H1 (cell line): Measurements from ENCODE around the gene IER5. TPM values are rescaled to one million over a fixed set of nuclear protein-coding genes. Genes with fewer than 3 reads are reported as not detected.

Experiments used
- CTCF ChIA-PET: fragments of 300-600 bp; sonication (Branson Sonifier 250); formaldehyde crosslinking; loops from one replicate; lab custom pipeline; 2021; ENCODE audit not compliant: partially characterized antibody; lab: Charles Lee
- POLR2A ChIA-PET: fragments of 300-600 bp; sonication (Branson Sonifier 250); formaldehyde crosslinking; loops from one replicate; lab custom pipeline; 2021; ENCODE audit warnings: inconsistent platforms; ENCODE audit not compliant: partially characterized antibody; lab: Charles Lee
- DNase-seq, 2 experiments: peaks; one replicate each; pipeline versions ENCODE4 v3.0.0 to v3.0.0-alpha.2; 2010 to 2022; ENCODE audit warnings: low spot score in 2 of 2, low read depth in 1 of 2, mixed read lengths in 1 of 2
- FAIRE-seq: peaks from 2 replicates; lab custom pipeline; 2011; peaks lifted over from hg19 to GRCh38; lab: Jason Lieb, UNC
- H2AFZ ChIP-seq: 2 replicates; pipeline ENCODE4 v1.8.1; 2012; ENCODE audit warnings: low read length, inconsistent platforms
- H2AK5ac ChIP-seq: 2 replicates; pipeline ENCODE4 v1.6.1; 2013; ENCODE audit warnings: low read depth, low read length
- H2BK120ac ChIP-seq: replicated peaks from 2 replicates; pipeline ENCODE3; 2013; ENCODE audit warnings: low read depth, low read length, inconsistent platforms
- H2BK12ac ChIP-seq: 2 replicates; pipeline ENCODE4 v1.6.1; 2013; ENCODE audit warnings: low read depth, low read length
- H2BK15ac ChIP-seq: 2 replicates; pipeline ENCODE4 v1.6.1; 2013; ENCODE audit warnings: low read length
- H2BK20ac ChIP-seq: 2 replicates; pipeline ENCODE4 v1.6.1; 2013; ENCODE audit warnings: low read length
- H2BK5ac ChIP-seq: 2 replicates; pipeline ENCODE4 v1.6.1; 2013; ENCODE audit warnings: low read depth, low read length
- H3K14ac ChIP-seq: 2 replicates; pipeline ENCODE4 v1.6.1; 2013; ENCODE audit warnings: inconsistent platforms; ENCODE audit not compliant: insufficient read length
- H3K18ac ChIP-seq: 2 replicates; pipeline ENCODE4 v1.6.1; 2013; ENCODE audit warnings: low read length; ENCODE audit errors: extremely low read depth
- H3K23ac ChIP-seq: 2 replicates; pipeline ENCODE4 v1.6.1; 2013; ENCODE audit warnings: inconsistent platforms; ENCODE audit not compliant: insufficient read length
- H3K23me2 ChIP-seq: 2 replicates; pipeline ENCODE4 v1.6.1; 2013; ENCODE audit warnings: low read depth, low read length
- H3K27ac ChIP-seq: 2 replicates; pipeline ENCODE4 v1.6.1; 2011; ENCODE audit warnings: low read depth, low read length, inconsistent platforms
- H3K27me3 ChIP-seq, 4 experiments: replicated peaks in 1 of 4; 1 replicate in 1 of 4; 2 replicates in 3 of 4; pipeline versions ENCODE4 v1.6.1 to v1.8.1; 2011 to 2013; ENCODE audit warnings: low read length in 3 of 4, mild to moderate bottlenecking in 3 of 4, inconsistent platforms in 2 of 4, mixed read lengths in 2 of 4, moderate library complexity in 1 of 4; ENCODE audit not compliant: control insufficient read depth in 3 of 4, insufficient read depth in 3 of 4; ENCODE audit errors: extremely low read depth in 1 of 4
- H3K36me3 ChIP-seq, 4 experiments: 2 replicates each; pipeline versions ENCODE4 v1.6.1 to v1.8.1; 2011 to 2013; ENCODE audit warnings: mild to moderate bottlenecking in 4 of 4, low read length in 3 of 4, moderate library complexity in 2 of 4, control low read depth in 1 of 4, inconsistent platforms in 1 of 4; ENCODE audit not compliant: insufficient read depth in 4 of 4, control insufficient read depth in 2 of 4
- H3K4ac ChIP-seq: replicated peaks from 2 replicates; pipeline ENCODE3; 2013; ENCODE audit warnings: low read length, low read depth, mixed read lengths, inconsistent platforms; ENCODE audit not compliant: insufficient read length
- H3K4me1 ChIP-seq, 4 experiments: replicated peaks in 1 of 4; 1 replicate in 1 of 4; 2 replicates in 3 of 4; pipeline versions ENCODE4 v1.6.1 to v1.8.1; 2011 to 2013; ENCODE audit warnings: low read length in 3 of 4, inconsistent platforms in 2 of 4, mixed read lengths in 1 of 4; ENCODE audit not compliant: insufficient read depth in 4 of 4, control insufficient read depth in 3 of 4
- H3K4me2 ChIP-seq, 2 experiments: 2 replicates each; pipeline versions ENCODE4 v1.6.1 to v1.8.1; 2011 to 2013; ENCODE audit warnings: low read depth in 2 of 2, low read length in 2 of 2, control low read depth in 1 of 2, inconsistent platforms in 1 of 2, mild to moderate bottlenecking in 1 of 2; ENCODE audit not compliant: insufficient read depth in 1 of 2
- H3K4me3 ChIP-seq, 4 experiments: fragments of 200-600, 300-600 bp in 1 of 4; sonication (generic), shearing (Covaris generic), sonication (Bioruptor Twin) in 1 of 4; 2 replicates each; pipeline versions ENCODE4 v1.5.1 to v1.8.1; 2011 to 2016; ENCODE audit warnings: low read length in 4 of 4, low read depth in 3 of 4, control low read depth in 2 of 4, inconsistent platforms in 2 of 4, mild to moderate bottlenecking in 2 of 4, mixed read lengths in 1 of 4, moderate library complexity in 1 of 4; ENCODE audit not compliant: insufficient read depth in 2 of 4; ENCODE audit errors: extremely low read depth in 1 of 4
- H3K56ac ChIP-seq: replicated peaks from 2 replicates; pipeline ENCODE3; 2013; ENCODE audit warnings: low read depth, mild to moderate bottlenecking, mixed read lengths, low read length, inconsistent platforms; ENCODE audit not compliant: insufficient read length
- H3K79me1 ChIP-seq: 2 replicates; pipeline ENCODE4 v1.6.1; 2013; ENCODE audit warnings: low read depth, low read length, control low read depth
- H3K79me2 ChIP-seq, 2 experiments: 2 replicates each; pipeline versions ENCODE4 v1.6.1 to v1.8.1; 2012 to 2013; ENCODE audit warnings: low read length in 2 of 2, mild to moderate bottlenecking in 2 of 2, inconsistent platforms in 1 of 2; ENCODE audit not compliant: insufficient read depth in 2 of 2, control insufficient read depth in 1 of 2
- H3K9ac ChIP-seq, 4 experiments: replicated peaks in 1 of 4; 1 replicate in 1 of 4; 2 replicates in 3 of 4; pipeline versions ENCODE4 v1.6.1 to v1.8.1; 2011 to 2013; ENCODE audit warnings: low read depth in 3 of 4, low read length in 3 of 4, control low read depth in 2 of 4, mild to moderate bottlenecking in 2 of 4, moderate library complexity in 2 of 4, inconsistent platforms in 1 of 4; ENCODE audit errors: extremely low read depth in 1 of 4
- H3K9me3 ChIP-seq, 2 experiments: 2 replicates each; pipeline versions ENCODE4 v1.6.1 to v1.8.1; 2012 to 2013; ENCODE audit warnings: mild to moderate bottlenecking in 2 of 2, moderate library complexity in 2 of 2, control low read depth in 1 of 2, inconsistent platforms in 1 of 2, low read depth in 1 of 2, low read length in 1 of 2, mixed read lengths in 1 of 2; ENCODE audit not compliant: insufficient read depth in 2 of 2
- H4K20me1 ChIP-seq, 2 experiments: replicated peaks in 1 of 2; 2 replicates each; pipeline versions ENCODE3 to v1.8.1; 2011 to 2013; ENCODE audit warnings: inconsistent platforms in 2 of 2, low read length in 2 of 2, mild to moderate bottlenecking in 1 of 2; ENCODE audit not compliant: insufficient read depth in 2 of 2, control insufficient read depth in 1 of 2
- H4K5ac ChIP-seq: 2 replicates; pipeline ENCODE4 v1.6.1; 2013; ENCODE audit warnings: low read length, low read depth, mixed read lengths, inconsistent platforms; ENCODE audit not compliant: insufficient read length
- H4K8ac ChIP-seq: 2 replicates; pipeline ENCODE4 v1.8.0; 2013; ENCODE audit warnings: mild to moderate bottlenecking, moderate library complexity, low read length, inconsistent platforms; ENCODE audit not compliant: insufficient read depth; ENCODE audit errors: extremely low read depth
- H4K91ac ChIP-seq: replicated peaks from 2 replicates; pipeline ENCODE3; 2013; ENCODE audit warnings: low read length, mixed read lengths, inconsistent platforms; ENCODE audit not compliant: insufficient read length
- ATF2 ChIP-seq: IDR thresholded peaks from 2 replicates; pipeline ENCODE4 v1.6.1; 2012; ENCODE audit warnings: low read length, inconsistent platforms
- CBX5 ChIP-seq: fragments of 300-800, 300-1000 bp; sonication (generic); IDR thresholded peaks from 2 replicates; pipeline ENCODE4 v1.7.1; 2016; ENCODE audit warnings: antibody characterized with exemption, low read length, low read depth
- CEBPB ChIP-seq: IDR thresholded peaks from 2 replicates; pipeline ENCODE4 v1.6.1; 2012; ENCODE audit warnings: low read depth, low read length
- CREB1 ChIP-seq: IDR thresholded peaks from 2 replicates; pipeline ENCODE4 v1.6.1; 2012; ENCODE audit warnings: inconsistent platforms
- POLR2AphosphoS5 ChIP-seq: IDR thresholded peaks from 2 replicates; pipeline ENCODE4 v1.6.1; 2011; ENCODE audit warnings: low read depth, low read length
- RBBP5 ChIP-seq: IDR thresholded peaks from 2 replicates; pipeline ENCODE4 v1.7.1; 2012; ENCODE audit warnings: low read depth, mild to moderate bottlenecking, inconsistent platforms, low read length, moderate library complexity, borderline replicate concordance
- RNF2 ChIP-seq: fragments of 200-900, 300-1000 bp; sonication (generic); IDR thresholded peaks from 2 replicates; pipeline ENCODE4 v1.7.1; 2016; ENCODE audit warnings: borderline replicate concordance, low read depth, mild to moderate bottlenecking, antibody characterized with exemption, low read length; ENCODE audit not compliant: poor library complexity, severe bottlenecking; ENCODE audit errors: missing control alignments
- SIN3A ChIP-seq, 2 experiments: IDR thresholded peaks in 1 of 2; conservative IDR thresholded peaks in 1 of 2; 2 replicates each; pipeline ENCODE4 v1.6.1; 2011 to 2012; ENCODE audit warnings: low read length in 2 of 2, improper control_type of control experiment in 1 of 2, low read depth in 1 of 2, mild to moderate bottlenecking in 1 of 2
- SIRT6 ChIP-seq: IDR thresholded peaks from one replicate; pipeline ENCODE4 v1.7.1; 2012; ENCODE audit warnings: low read length, inconsistent platforms
- SP4 ChIP-seq: IDR thresholded peaks from 2 replicates; pipeline ENCODE4 v1.6.1; 2012; ENCODE audit warnings: low read length, inconsistent platforms
- WGBS, 2 experiments: shearing (Covaris generic) in 1 of 2; methylation state at CpG; one replicate each; pipeline versions ENCODE4 v1.1.6 to v1.1.7; 2013 to 2015; ENCODE audit warnings: low lambda C conversion rate in 2 of 2, mixed read lengths in 2 of 2, inconsistent platforms in 1 of 2, low coverage in 1 of 2, missing lambda C conversion rate in 1 of 2; ENCODE audit not compliant: insufficient replicate concordance in 2 of 2, insufficient coverage in 1 of 2, insufficient read length in 1 of 2; ENCODE audit errors: extremely low coverage in 1 of 2, missing lambda C conversion rate in 1 of 2; 5-methylcytosine and 5-hydroxymethylcytosine counted together
- polyA plus RNA-seq, 7 experiments: library from polyadenylated mRNA; depleted of rRNA in 3 of 7; stranded (reverse) in 5 of 7; unstranded in 2 of 7; fragments of >200 nt in 5 of 7; fragments of 200-250 nt in 2 of 7; gene quantifications; 1 replicate in 5 of 7; 2 replicates in 1 of 7; 4 replicates in 1 of 7; pipeline versions ENCODE4 v1.2.1 to v1.2.3, GENCODE V29; 2011 to 2013; ENCODE audit warnings: missing spikeins in 2 of 7, mixed read lengths in 2 of 7
- total RNA-seq: library from RNA; stranded (reverse); fragmentation: NEBNext Ultra II Directional; extraction: Animal tissue kit (Norgen Biotek cat#: 25700); gene quantifications from 2 replicates; pipeline ENCODE4 v1.2.1, GENCODE V29; 2021

IER5 gene
- total and polyA plus RNA-seq, 2 of the 8 experiments (the other 6 are each of a cell fraction or from before 2014, with no cell fraction given): 3.5 to 7.7 TPM

GRCh38 chr1:181061891-181062835 lies 26.3 kb upstream of the IER5 start:
- Histone ChIP-seq H3K18ac (no peak overlapping the region), H2AFZ (no peak overlapping the region; the same call in 1 of the 2 replicates), H3K79me2 (no peaks in the 10 kb centered on the region), H3K36me3 (no peaks in the 10 kb centered on the region), H3K4ac (no peak overlapping the region), H2BK120ac (no peak overlapping the region), H3K79me1 (no peaks in the 10 kb centered on the region), H3K56ac (no peak overlapping the region), H3K9ac (no peak overlapping the region), H3K4me2 (no peak overlapping the region), H3K9me3 (no peaks in the 10 kb centered on the region), H3K23me2 (no peaks in the 10 kb centered on the region), H3K27me3 (no peaks in the 10 kb centered on the region), H2AK5ac (no peak overlapping the region), H3K27ac (no peak overlapping the region), H4K8ac (no peak overlapping the region), H2BK5ac (no peak overlapping the region), H4K5ac (no peak overlapping the region), H3K4me3 (no peak overlapping the region), H3K14ac (no peak overlapping the region), H3K23ac (no peak overlapping the region), H3K4me1 (peaks cover 0 to 7% (median 1%) of the 10 kb centered on the region in 4 experiments; a peak in 5 of 7 replicates), H2BK12ac (no peak overlapping the region), H2BK15ac (no peak overlapping the region), H4K20me1 (no peaks in the 10 kb centered on the region), H4K91ac (no peak overlapping the region), H2BK20ac (no peak overlapping the region)
- 90% methylated on average over 15 of the region's 15 CpGs; no CpG with 5 or more reads in 1 of the 2 experiments for WGBS, 2 experiments
- ChIA-PET POLR2A (interaction anchor here (1.0 to 1.7 kb wide), 3 partner anchors 10 to 27 kb away, joined by 3 to 6 read pairs (median 3); partner anchors contain the start of gene IER5), CTCF (interaction anchor here (0.9 to 1.9 kb wide), 6 partner anchors 10 to 80 kb away, joined by 3 to 5 read pairs (median 4); no protein-coding TSS in a partner anchor)
- DNase-seq (no peak), FAIRE-seq (no peak)
- TF ChIP-seq CBX5 (no peak), RNF2 (no peak), CREB1 (no peak), SP4 (no peak), POLR2AphosphoS5 (no peak), RBBP5 (no peak), SIN3A (conservative IDR thresholded peaks at IDR 0.05 in 1 of 2, IDR thresholded peaks at IDR 0.05 in 1 of 2; ENCODE audit: low read depth in 1 of 2, low read length in 2 of 2) (no peak), CEBPB (no peak), ATF2 (no peak), SIRT6 (no peak)
